Activated CD8-positive, alpha-beta T cell treated with anti-CD3 and anti-CD28 coated beads, Interleukin-2, amount 10 ng/mL, durations not matched to agents 7 days and 5 days (primary cell): ENCODE results near the gene POLL. TPM values are rescaled to one million over a fixed set of nuclear protein-coding genes. Genes with fewer than 3 reads are reported as not detected.

Experiments
- ATAC-seq: fragments of 150-1000 bp; cut with Tn5 transposase; one replicate; pipeline ENCODE4 v1.10.0; 2021; ENCODE audit warnings: moderate library complexity
- CTCF ChIA-PET: fragments of 350-600 bp; sonication (Branson Sonifier 250); formaldehyde crosslinking; loops from one replicate; lab custom pipeline; 2021; ENCODE audit warnings: antibody characterized with exemption; lab: Charles Lee
- POLR2A ChIA-PET: fragments of 350-600 bp; sonication (Branson Sonifier 250); formaldehyde crosslinking; loops from one replicate; lab custom pipeline; 2021; ENCODE audit warnings: antibody characterized with exemption; lab: Charles Lee
- DNase-seq: peaks from one replicate; pipeline ENCODE4 v3.0.0-alpha.2; 2020
- H3K27ac Mint-ChIP-seq: one replicate; pipeline ENCODE4 v1.8.0; 2021; ENCODE audit warnings: mild to moderate bottlenecking, mixed read lengths
- H3K27me3 Mint-ChIP-seq: one replicate; pipeline ENCODE4 v1.8.0; 2021; ENCODE audit warnings: low read depth, mixed read lengths
- H3K36me3 Mint-ChIP-seq: one replicate; pipeline ENCODE4 v1.8.0; 2021; ENCODE audit warnings: low read depth, mixed read lengths
- H3K4me1 Mint-ChIP-seq: one replicate; pipeline ENCODE4 v1.8.0; 2021; ENCODE audit warnings: low read depth, mixed read lengths
- H3K4me3 Mint-ChIP-seq: one replicate; pipeline ENCODE4 v1.8.0; 2021; ENCODE audit warnings: mild to moderate bottlenecking, mixed read lengths
- H3K9me3 Mint-ChIP-seq: one replicate; pipeline ENCODE4 v1.8.0; 2022; ENCODE audit warnings: mixed read lengths; ENCODE audit not compliant: insufficient read depth
- total RNA-seq, 2 experiments: library from RNA; stranded (reverse); gene quantifications; one replicate each; pipeline ENCODE4 v1.2.3, GENCODE V29; 2021

Gene POLL
- total RNA-seq, 2 experiments from 2014 or later = 25.3 to 28.5 TPM

GRCh38 chr10:101578803-101579515 lies 9.1 kb downstream of the POLL start:
- DNase-seq (no peak), ATAC-seq (no peak)
- H3K9me3 Mint-ChIP-seq = no peaks in the 10 kb centered on the region
- H3K36me3 Mint-ChIP-seq = peaks cover 5% of the 10 kb centered on the region
- POLR2A ChIA-PET = no interaction called here
- H3K4me3 Mint-ChIP-seq = no peak overlapping the region
- CTCF ChIA-PET = interaction anchor here (1.0 to 1.4 kb wide), 2 partner anchors 9 to 24 kb away, joined by 3 to 4 read pairs; no protein-coding TSS in a partner anchor
- no peak overlapping the region for H3K27ac Mint-ChIP-seq
- H3K27me3 Mint-ChIP-seq = no peaks in the 10 kb centered on the region
- H3K4me1 Mint-ChIP-seq = peaks cover 3% of the 10 kb centered on the region

GRCh38 chr10:101578192-101578591 lies 9.9 kb downstream of the POLL start:
- DNase-seq = no peak
- CTCF ChIA-PET = interaction anchor here (1.0 to 1.4 kb wide), 2 partner anchors 9 to 24 kb away, joined by 3 to 4 read pairs; no protein-coding TSS in a partner anchor
- ATAC-seq = no peak
- peaks cover 2% of the 10 kb centered on the region for H3K36me3 Mint-ChIP-seq
- H3K4me1 Mint-ChIP-seq = peaks cover 3% of the 10 kb centered on the region
- H3K27ac Mint-ChIP-seq = no peak overlapping the region
- POLR2A ChIA-PET = no interaction called here
- H3K4me3 Mint-ChIP-seq = no peak overlapping the region
- H3K9me3 Mint-ChIP-seq = no peaks in the 10 kb centered on the region
- no peaks in the 10 kb centered on the region for H3K27me3 Mint-ChIP-seq

- ATAC-seq (no peak), DNase-seq (no peak)
- H3K27me3 Mint-ChIP-seq = no peaks in the 10 kb centered on the region
- H3K36me3 Mint-ChIP-seq = no peaks in the 10 kb centered on the region
- POLR2A ChIA-PET = no interaction called here
- no peaks in the 10 kb centered on the region for H3K9me3 Mint-ChIP-seq
- no peak overlapping the region for H3K4me3 Mint-ChIP-seq
- CTCF ChIA-PET = interaction anchor here (1.1 to 1.4 kb wide), 2 partner anchors 8 to 25 kb away, joined by 3 to 4 read pairs; no protein-coding TSS in a partner anchor
- H3K4me1 Mint-ChIP-seq = peaks cover 3% of the 10 kb centered on the region
- H3K27ac Mint-ChIP-seq = no peak overlapping the region
Measured at GRCh38 chr10:101577121-101577871, 10.8 kb downstream of the POLL start.

GRCh38 chr10:101576211-101576863 lies 11.7 kb downstream of the POLL start:
- Mint-ChIP-seq H3K4me3 (no peak overlapping the region), H3K4me1 (peaks cover 2% of the 10 kb centered on the region), H3K27ac (no peak overlapping the region), H3K36me3 (no peaks in the 10 kb centered on the region), H3K9me3 (no peaks in the 10 kb centered on the region), H3K27me3 (no peaks in the 10 kb centered on the region)
- POLR2A ChIA-PET = no interaction called here
- CTCF ChIA-PET = interaction anchor here (1.1 to 1.7 kb wide), 2 partner anchors 26 to 362 kb away, joined by 3 to 6 read pairs; no protein-coding TSS in a partner anchor
- no peak for ATAC-seq
- DNase-seq = no peak

- H3K36me3 Mint-ChIP-seq = no peaks in the 10 kb centered on the region
- no peak for DNase-seq
- H3K9me3 Mint-ChIP-seq = no peaks in the 10 kb centered on the region
- ATAC-seq = no peak
- ChIA-PET POLR2A (interaction anchor here (1.0 kb wide), 1 partner anchor 11 kb away, joined by 4 read pairs; no protein-coding TSS in a partner anchor), CTCF (interaction anchor here (0.9 to 1.7 kb wide), 2 partner anchors 241 to 362 kb away, joined by 3 to 6 read pairs; no protein-coding TSS in a partner anchor)
- H3K27ac Mint-ChIP-seq = no peak overlapping the region
- peaks cover 6% of the 10 kb centered on the region for H3K4me1 Mint-ChIP-seq
- no peak overlapping the region for H3K4me3 Mint-ChIP-seq
- H3K27me3 Mint-ChIP-seq = peaks cover 4% of the 10 kb centered on the region
Measured at GRCh38 chr10:101575580-101576210, 12.4 kb downstream of the POLL start.

- no peaks in the 10 kb centered on the region for H3K36me3 Mint-ChIP-seq
- POLR2A ChIA-PET = interaction anchor here (1.0 kb wide), 1 partner anchor 12 kb away, joined by 4 read pairs; no protein-coding TSS in a partner anchor
- peaks cover 7% of the 10 kb centered on the region for H3K4me1 Mint-ChIP-seq
- H3K9me3 Mint-ChIP-seq = no peaks in the 10 kb centered on the region
- DNase-seq (no peak), ATAC-seq (no peak)
- peaks cover 5% of the 10 kb centered on the region for H3K27me3 Mint-ChIP-seq
- H3K27ac Mint-ChIP-seq = no peak overlapping the region
- H3K4me3 Mint-ChIP-seq = no peak overlapping the region
- CTCF ChIA-PET = interaction anchor here (0.9 to 1.7 kb wide), 2 partner anchors 240 to 361 kb away, joined by 3 to 6 read pairs; no protein-coding TSS in a partner anchor
Measured at GRCh38 chr10:101575091-101575490, 13.0 kb downstream of the POLL start.

GRCh38 chr10:101573885-101574753 lies 13.9 kb downstream of the POLL start:
- Mint-ChIP-seq H3K9me3 (no peaks in the 10 kb centered on the region), H3K27ac (no peak overlapping the region), H3K4me3 (no peak overlapping the region), H3K36me3 (no peaks in the 10 kb centered on the region), H3K27me3 (peaks cover 13% of the 10 kb centered on the region), H3K4me1 (peaks cover 14% of the 10 kb centered on the region)
- ATAC-seq = no peak
- POLR2A ChIA-PET = no interaction called here
- DNase-seq = no peak
- CTCF ChIA-PET = interaction anchor here (1.0 to 1.9 kb wide), 2 partner anchors 14 to 207 kb away, joined by 3 to 6 read pairs; partner anchors contain the start of genes DPCD and POLL

GRCh38 chr10:101572785-101573184 lies 15.3 kb downstream of the POLL start:
- ChIA-PET CTCF (interaction anchor here (1.9 to 5.5 kb wide), 2 partner anchors 15 to 358 kb away, joined by 6 to 59 read pairs; partner anchors contain the start of genes DPCD and POLL), POLR2A (no interaction called here)
- Mint-ChIP-seq H3K27ac (no peak overlapping the region), H3K4me1 (peaks cover 14% of the 10 kb centered on the region), H3K36me3 (no peaks in the 10 kb centered on the region), H3K27me3 (peaks cover 26% of the 10 kb centered on the region), H3K4me3 (no peak overlapping the region), H3K9me3 (no peaks in the 10 kb centered on the region)
- no peak for DNase-seq
- ATAC-seq = no peak

GRCh38 chr10:101572126-101572525 lies 15.9 kb downstream of the POLL start:
- no peak overlapping the region for H3K4me3 Mint-ChIP-seq
- H3K27ac Mint-ChIP-seq = no peak overlapping the region
- no peaks in the 10 kb centered on the region for H3K36me3 Mint-ChIP-seq
- CTCF ChIA-PET = interaction anchor here (1.0 to 5.5 kb wide), 6 partner anchors 9 to 358 kb away, joined by 3 to 59 read pairs (median 11); partner anchors contain the start of genes DPCD and POLL
- DNase-seq = no peak
- ATAC-seq = no peak
- POLR2A ChIA-PET = no interaction called here
- peaks cover 14% of the 10 kb centered on the region for H3K4me1 Mint-ChIP-seq
- peaks cover 32% of the 10 kb centered on the region for H3K27me3 Mint-ChIP-seq
- H3K9me3 Mint-ChIP-seq = no peaks in the 10 kb centered on the region

- Mint-ChIP-seq H3K4me1 (peaks cover 17% of the 10 kb centered on the region), H3K9me3 (no peaks in the 10 kb centered on the region), H3K4me3 (no peak overlapping the region), H3K36me3 (no peaks in the 10 kb centered on the region), H3K27me3 (peaks cover 36% of the 10 kb centered on the region), H3K27ac (no peak overlapping the region)
- DNase-seq (no peak), ATAC-seq (no peak)
- ChIA-PET CTCF (interaction anchor here (0.7 to 5.5 kb wide), 23 partner anchors 9 to 530 kb away, joined by 3 to 59 read pairs (median 5); partner anchors contain the start of genes DPCD and POLL), POLR2A (interaction anchor here (0.6 to 1.3 kb wide), 3 partner anchors 210 to 1849 kb away, joined by 3 to 6 read pairs (median 5); no protein-coding TSS in a partner anchor)
Measured at GRCh38 chr10:101571271-101571925, 16.7 kb downstream of the POLL start.
